ENCODE data around the gene ZNF335. TPM values are rescaled to one million over a fixed set of nuclear protein-coding genes. Genes with fewer than 3 reads are reported as not detected.

Gene ZNF335
- total and polyA plus RNA-seq, 2 of the 8 experiments (the other 6 are each of a cell fraction or from before 2014, with no cell fraction given), result 12.4 to 14.6 TPM

- TF ChIP-seq ATF2 (IDR thresholded peaks at IDR 0.05; ENCODE audit: low read length) (no peak), SIRT6 (IDR thresholded peaks at IDR 0.05; ENCODE audit: low read length) (no peak), TAF7 (optimal IDR thresholded peaks at IDR 0.05; ENCODE audit: borderline replicate concordance, low read depth, low read length) (no peak), RFX5 (IDR thresholded peaks at IDR 0.05; ENCODE audit: borderline replicate concordance, low read depth, low read length) (no peak)
These were observed 30.0 kb upstream of the ZNF335 start (continued) for GRCh38 chr20:46002008-46002407.

All from H1 (cell line).